Neuron (in vitro differentiated cells): ENCODE measurements around the gene TAS1R3.

Experiments
- H2AFZ ChIP-seq: one replicate; pipeline ENCODE4 v1.6.1; 2013; ENCODE audit warnings: low read depth, mild to moderate bottlenecking, inconsistent platforms, low read length, moderate library complexity
- H3K27me3 ChIP-seq: one replicate; pipeline ENCODE4 v1.6.1; 2013; ENCODE audit warnings: low read length; ENCODE audit not compliant: insufficient read depth
- H3K36me3 ChIP-seq: one replicate; pipeline ENCODE4 v1.6.1; 2013; ENCODE audit warnings: low read length; ENCODE audit not compliant: insufficient read depth
- H3K4me1 ChIP-seq: one replicate; pipeline ENCODE4 v1.6.1; 2013; ENCODE audit warnings: low read length; ENCODE audit not compliant: insufficient read depth
- H3K4me3 ChIP-seq: 2 replicates; pipeline ENCODE4 v1.5.1; 2013; ENCODE audit warnings: mild to moderate bottlenecking, low read length, moderate library complexity
- H3K9me3 ChIP-seq: one replicate; pipeline ENCODE4 v1.6.1; 2013; ENCODE audit warnings: low read length

Gene TAS1R3

DNA sequence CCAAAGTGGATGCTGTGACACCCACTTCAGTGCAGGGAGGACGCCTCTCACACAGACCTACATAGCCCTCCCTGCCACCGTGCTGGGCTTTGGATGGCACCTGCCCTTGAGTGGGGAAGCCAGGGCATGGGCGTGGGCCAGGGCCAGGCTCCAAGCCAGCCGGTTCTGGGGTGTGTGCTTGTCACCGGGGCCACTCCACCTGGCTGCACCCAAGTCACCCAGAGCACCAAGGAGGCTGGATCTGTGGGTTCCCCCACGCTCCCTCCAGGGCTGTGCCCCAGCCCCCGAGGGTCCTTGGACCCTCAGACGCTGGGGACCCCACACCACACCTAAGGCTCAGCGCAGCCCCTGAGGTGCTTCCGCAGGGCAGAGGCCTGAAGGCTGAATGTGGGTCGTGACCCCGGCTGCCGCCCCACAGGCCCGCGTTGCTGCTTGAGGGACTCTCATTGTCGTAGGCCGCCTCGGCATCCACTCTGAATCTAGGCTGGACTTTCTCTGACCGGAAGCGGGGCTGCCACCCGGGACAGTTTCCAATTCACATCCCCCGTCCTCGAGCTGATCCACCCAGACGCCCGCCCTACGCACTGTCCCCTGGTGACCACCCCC, 25.8 kb downstream of the TAS1R3 start:
- peak overlapping the region; percentile 50 for H3K4me3 ChIP-seq
- H3K9me3 ChIP-seq, result no peaks in the 10 kb centered on the region
- H2AFZ ChIP-seq, result no peak overlapping the region
- peaks cover 48% of the 10 kb centered on the region for H3K4me1 ChIP-seq
- no peaks in the 10 kb centered on the region for H3K27me3 ChIP-seq
- no peaks in the 10 kb centered on the region for H3K36me3 ChIP-seq

GRCh38 chr1:1357871-1358432, 26.9 kb downstream of the TAS1R3 start:
- peaks cover 44% of the 10 kb centered on the region for H3K4me1 ChIP-seq

DNA sequence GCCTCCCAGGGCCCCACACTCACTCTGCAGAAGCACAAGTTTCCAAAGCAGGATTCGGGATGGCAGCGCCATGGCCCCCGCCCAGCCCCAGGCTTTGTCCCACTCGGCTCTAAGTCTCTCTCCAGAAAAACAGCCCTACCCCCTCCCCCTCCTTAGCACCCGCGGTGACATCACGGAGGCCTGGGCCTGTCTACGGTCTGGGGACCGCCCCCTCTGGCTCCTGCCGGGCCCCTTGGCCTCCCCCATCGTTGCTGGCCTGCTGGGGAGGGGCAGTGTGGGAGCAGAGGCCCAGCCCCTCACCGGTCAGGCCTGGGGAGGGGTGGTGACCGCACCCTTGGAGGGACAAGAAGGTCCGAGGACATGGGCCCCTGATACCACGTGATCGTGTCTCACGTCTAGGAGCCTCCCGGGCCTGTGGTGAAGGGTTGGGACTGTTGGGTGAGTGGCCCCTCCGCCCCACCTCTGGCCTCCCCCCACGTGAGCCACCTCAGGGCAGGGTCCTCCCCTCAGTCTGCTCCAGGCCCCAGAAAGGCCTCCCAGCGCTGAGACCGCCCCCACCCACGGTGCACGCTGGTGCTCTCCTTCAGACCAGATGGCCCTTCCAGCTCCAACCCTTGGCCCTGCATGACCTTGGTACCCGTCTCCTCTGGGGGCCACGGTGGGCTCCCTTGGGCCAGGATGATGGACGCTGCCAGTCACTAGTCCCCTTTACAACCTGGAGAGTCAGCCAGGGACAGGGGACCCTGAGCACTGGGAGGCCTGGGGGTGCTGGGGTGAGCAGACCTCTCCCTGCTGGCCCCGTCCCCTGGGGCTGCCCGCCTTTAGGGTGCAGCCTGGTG, 27.6 kb downstream of the TAS1R3 start, which contains the start of gene MXRA8:
Gene MXRA8 (minus strand): TSS at position 123 of the 839 bp plus-strand sequence. CDS start 51 bp downstream, at position 72.
- Histone ChIP-seq H3K4me1 (peaks cover 42% of the 10 kb centered on the region), H3K27me3 (no peaks in the 10 kb centered on the region), H3K9me3 (no peaks in the 10 kb centered on the region), H2AFZ (no peak within 1 kb of the TSS), H3K4me3 (peak within 1 kb of the TSS; percentile 50), H3K36me3 (no peaks in the 10 kb centered on the region)

More at GRCh38 chr1:1357871-1358432, 26.9 kb downstream of the TAS1R3 start:
- H3K36me3 ChIP-seq, result no peaks in the 10 kb centered on the region
- peak overlapping the region; percentile 50 for H3K4me3 ChIP-seq
- no peak overlapping the region for H2AFZ ChIP-seq
- H3K27me3 ChIP-seq, result no peaks in the 10 kb centered on the region
- no peaks in the 10 kb centered on the region for H3K9me3 ChIP-seq

- no peaks in the 10 kb centered on the region for H3K27me3 ChIP-seq
- peaks cover 41% of the 10 kb centered on the region for H3K4me1 ChIP-seq
- H3K4me3 ChIP-seq, result no peak overlapping the region
These were observed 28.2 kb downstream of the TAS1R3 start for GRCh38 chr1:1359308-1359663.

GRCh38 chr1:1359664-1360468, 28.8 kb downstream of the TAS1R3 start:
- H3K27me3 ChIP-seq, result no peaks in the 10 kb centered on the region
- H3K4me1 ChIP-seq, result peaks cover 41% of the 10 kb centered on the region
- no peak overlapping the region for H2AFZ ChIP-seq
- no peaks in the 10 kb centered on the region for H3K9me3 ChIP-seq
- H3K36me3 ChIP-seq, result no peaks in the 10 kb centered on the region
- H3K4me3 ChIP-seq, result no peak overlapping the region

More at GRCh38 chr1:1359308-1359663, 28.2 kb downstream of the TAS1R3 start:
- H3K9me3 ChIP-seq, result no peaks in the 10 kb centered on the region
- H2AFZ ChIP-seq, result no peak overlapping the region
- H3K36me3 ChIP-seq, result no peaks in the 10 kb centered on the region

GRCh38 chr1:1360506-1361169, 29.6 kb downstream of the TAS1R3 start:
- Histone ChIP-seq H3K36me3 (no peaks in the 10 kb centered on the region), H3K4me1 (peaks cover 41% of the 10 kb centered on the region), H3K27me3 (no peaks in the 10 kb centered on the region), H3K4me3 (no peak overlapping the region), H2AFZ (no peak overlapping the region), H3K9me3 (no peaks in the 10 kb centered on the region)

GRCh38 chr1:1361233-1361981, 30.3 kb downstream of the TAS1R3 start:
- peaks cover 41% of the 10 kb centered on the region for H3K4me1 ChIP-seq
- no peaks in the 10 kb centered on the region for H3K36me3 ChIP-seq
- no peak overlapping the region for H2AFZ ChIP-seq
- H3K27me3 ChIP-seq, result no peaks in the 10 kb centered on the region
- H3K9me3 ChIP-seq, result peaks cover under 1% of the 10 kb centered on the region
- H3K4me3 ChIP-seq, result no peak overlapping the region

DNA sequence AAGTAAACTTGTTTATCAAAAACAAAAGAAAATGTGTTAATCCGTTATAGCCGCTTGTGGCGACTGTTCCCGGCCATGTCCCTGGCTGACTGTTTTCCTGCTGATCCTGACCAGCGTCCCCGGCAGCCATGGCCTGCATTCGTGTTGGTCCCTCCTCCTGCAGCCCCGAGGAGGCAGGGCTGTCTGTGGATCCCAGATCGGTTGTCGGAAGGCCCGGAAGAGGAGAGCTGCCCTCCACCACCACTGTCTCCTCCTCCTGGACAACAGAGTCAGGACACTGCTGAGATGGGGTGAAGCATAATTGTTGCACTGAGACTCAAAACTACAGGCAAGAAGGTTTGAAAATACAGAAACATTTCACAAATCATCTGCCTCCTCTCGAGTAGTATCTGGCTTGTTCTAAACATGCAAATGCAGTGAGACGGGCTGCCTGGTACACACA, 30.9 kb downstream of the TAS1R3 start:
- H2AFZ ChIP-seq, result no peak overlapping the region
- H3K9me3 ChIP-seq, result peaks cover 6% of the 10 kb centered on the region
- H3K4me3 ChIP-seq, result no peak overlapping the region
- no peaks in the 10 kb centered on the region for H3K27me3 ChIP-seq
- H3K36me3 ChIP-seq, result no peaks in the 10 kb centered on the region
- peaks cover 37% of the 10 kb centered on the region for H3K4me1 ChIP-seq

GRCh38 chr1:1364266-1364665, 33.2 kb downstream of the TAS1R3 start:
- Histone ChIP-seq H3K9me3 (peaks cover 8% of the 10 kb centered on the region), H3K4me3 (no peak overlapping the region), H3K4me1 (peaks cover 18% of the 10 kb centered on the region), H3K36me3 (no peaks in the 10 kb centered on the region), H2AFZ (no peak overlapping the region), H3K27me3 (no peaks in the 10 kb centered on the region)

DNA sequence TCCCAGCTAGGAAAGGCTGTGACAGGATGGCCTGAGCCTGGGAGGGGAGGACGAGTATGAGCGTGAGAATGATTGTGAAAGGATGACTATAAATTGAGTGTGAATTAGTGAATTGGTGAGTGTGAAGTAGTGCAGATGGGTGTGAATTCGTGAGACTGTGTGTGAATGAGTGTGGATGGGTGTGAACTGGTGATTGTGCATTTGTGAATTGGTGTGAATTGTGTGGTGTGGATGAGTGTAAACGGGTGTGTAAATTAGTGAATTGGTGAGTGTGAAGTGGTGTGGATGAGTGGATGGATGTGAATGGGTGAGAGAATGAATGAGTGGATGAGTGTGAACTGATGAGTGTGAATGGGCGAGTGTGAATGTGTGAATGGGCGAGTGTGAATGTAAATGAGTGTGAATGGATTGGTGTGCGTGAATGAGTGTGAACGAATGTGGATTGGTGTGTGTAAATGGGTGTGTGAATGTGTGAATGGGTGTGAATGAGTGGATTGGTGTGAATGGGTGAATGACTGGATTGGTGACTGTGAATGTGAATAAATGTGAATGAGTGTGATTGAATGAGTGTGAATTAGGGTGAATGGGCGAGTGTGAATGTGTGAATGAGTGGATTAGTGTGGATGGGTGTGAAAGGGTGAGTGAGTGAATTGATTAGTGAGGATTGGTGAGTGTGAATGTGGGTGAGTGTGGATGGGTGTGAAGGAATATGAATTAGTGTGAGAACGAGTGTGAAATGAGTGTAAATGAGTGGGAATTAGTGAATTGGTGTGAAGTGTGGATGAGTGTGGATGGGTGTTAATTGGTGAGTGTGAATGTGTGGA, 35.0 kb downstream of the TAS1R3 start:
- H3K27me3 ChIP-seq, result no peaks in the 10 kb centered on the region
- no peaks in the 10 kb centered on the region for H3K36me3 ChIP-seq
- H3K9me3 ChIP-seq, result peaks cover 8% of the 10 kb centered on the region
- peaks cover under 1% of the 10 kb centered on the region for H3K4me1 ChIP-seq
- no peak overlapping the region for H3K4me3 ChIP-seq
- no peak overlapping the region for H2AFZ ChIP-seq

- Histone ChIP-seq H3K27me3 (no peaks in the 10 kb centered on the region), H3K9me3 (peaks cover 8% of the 10 kb centered on the region), H3K36me3 (peaks cover 4% of the 10 kb centered on the region), H3K4me1 (no peaks in the 10 kb centered on the region), H3K4me3 (no peak overlapping the region), H2AFZ (no peak overlapping the region)
These were observed 35.6 kb downstream of the TAS1R3 start for GRCh38 chr1:1366699-1367066.
